CMK (cell line): ENCODE results near the gene H2BK1.

ENCODE experiments used
- DNase-seq: peaks from one replicate; pipeline ENCODE4 v3.0.0-alpha.2; 2010; ENCODE audit warnings: low read depth

Gene H2BK1

GRCh38 chr7:151202836-151203235 is 7.5 kb downstream of the H2BK1 start:
- no peak for DNase-seq

GRCh38 chr7:151201751-151202150 is 8.5 kb downstream of the H2BK1 start:
- no peak for DNase-seq

DNA sequence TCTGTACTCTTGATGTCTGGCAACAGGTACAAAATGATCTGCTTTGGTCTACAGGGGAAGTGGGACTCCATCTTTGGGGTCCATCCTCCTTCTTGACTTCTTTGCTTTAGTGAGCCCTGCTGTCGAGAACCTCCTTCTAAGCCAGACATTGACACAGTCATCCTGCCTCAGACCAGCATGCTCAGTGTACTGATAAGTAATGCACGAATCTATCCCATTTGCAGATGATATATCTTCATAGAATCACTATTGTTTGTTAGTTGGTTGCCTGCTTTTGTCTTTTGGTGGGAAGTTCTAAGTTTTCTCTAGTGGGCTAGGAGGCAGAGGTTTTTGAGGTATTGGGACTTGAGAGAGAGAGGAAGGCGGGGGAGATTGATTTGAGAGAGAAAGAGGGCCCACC is 8.9 kb downstream of the H2BK1 start:
- no peak for DNase-seq

DNA sequence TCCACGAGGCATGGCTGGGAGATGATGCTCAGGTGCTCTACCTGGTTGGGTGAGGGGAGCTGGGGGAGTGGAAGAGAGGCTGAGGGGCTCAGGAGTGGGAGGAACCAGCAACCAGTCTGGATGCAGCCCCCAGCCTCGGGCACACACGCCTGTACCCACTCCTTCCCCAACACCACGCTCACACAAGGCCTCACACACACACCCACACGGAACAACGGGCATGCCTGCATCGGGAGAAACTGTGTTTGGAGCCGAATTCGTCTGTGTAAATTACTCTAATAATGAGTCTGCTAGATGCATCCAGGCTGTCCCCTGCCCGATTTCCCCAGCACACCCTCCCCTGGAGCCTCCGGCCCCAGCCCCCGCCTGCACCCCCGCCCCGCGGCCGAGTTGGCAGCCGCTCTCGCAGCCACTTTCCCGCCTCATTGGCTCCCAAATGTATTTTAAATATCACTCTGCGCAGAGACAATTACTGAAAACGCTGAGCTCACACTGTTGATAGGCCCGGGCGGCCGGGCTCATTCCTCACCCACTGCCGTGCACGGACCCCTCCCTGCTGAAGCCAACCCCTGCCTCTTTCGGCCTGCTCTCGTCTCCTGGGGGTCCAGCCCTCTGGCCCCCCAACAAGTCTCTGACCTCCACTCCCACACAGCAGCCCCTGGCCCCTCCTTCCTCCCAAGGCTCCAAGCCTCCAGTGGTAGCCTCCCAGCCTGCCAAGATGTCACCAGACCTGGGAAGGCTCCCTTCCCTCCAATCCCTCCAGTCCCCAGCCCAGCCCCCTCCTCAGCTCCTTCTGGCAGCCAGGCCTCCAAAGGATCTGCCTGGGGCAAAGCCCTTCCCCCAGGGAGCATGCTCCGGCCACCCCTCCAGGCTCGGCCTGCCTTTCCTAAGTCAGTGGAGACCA is 11.1 kb downstream of the H2BK1 start:
- no peak for DNase-seq

GRCh38 chr7:151197932-151198331 is 12.4 kb downstream of the H2BK1 start:
- DNase-seq, result no peak

- no peak for DNase-seq
These were observed 14.5 kb downstream of the H2BK1 start for GRCh38 chr7:151195616-151196450.

GRCh38 chr7:151194188-151194587 is 16.1 kb downstream of the H2BK1 start:
- DNase-seq, result no peak

- no peak for DNase-seq
These were observed 16.9 kb downstream of the H2BK1 start for GRCh38 chr7:151193203-151193978.

DNA sequence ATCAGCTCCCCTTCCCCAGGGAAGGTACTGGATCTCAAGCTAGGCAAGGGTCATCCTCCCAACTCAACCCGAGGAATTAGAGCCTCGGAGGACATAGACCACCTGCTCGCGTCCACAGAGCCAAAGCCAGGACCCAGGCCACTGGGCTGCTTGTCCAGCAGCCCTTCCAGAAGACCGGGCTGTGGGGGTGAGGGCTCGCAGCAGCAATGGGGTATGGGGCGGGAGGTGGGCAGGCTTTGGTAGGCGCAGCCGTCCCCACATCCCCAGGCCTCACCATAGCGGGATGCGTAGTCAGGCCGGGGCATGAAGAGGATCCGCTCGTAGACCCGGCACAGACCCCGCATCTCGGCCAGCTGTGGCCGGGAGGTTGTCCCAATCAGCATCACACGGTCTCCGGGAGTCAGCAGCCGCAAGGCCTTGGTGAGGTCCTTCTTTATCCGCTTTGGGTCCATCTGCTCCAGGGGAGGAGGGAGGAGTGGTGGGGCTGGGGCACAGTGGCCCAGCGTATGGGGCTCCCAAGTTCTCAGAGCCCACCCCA is 18.2 kb downstream of the H2BK1 start:
- no peak for DNase-seq

DNA sequence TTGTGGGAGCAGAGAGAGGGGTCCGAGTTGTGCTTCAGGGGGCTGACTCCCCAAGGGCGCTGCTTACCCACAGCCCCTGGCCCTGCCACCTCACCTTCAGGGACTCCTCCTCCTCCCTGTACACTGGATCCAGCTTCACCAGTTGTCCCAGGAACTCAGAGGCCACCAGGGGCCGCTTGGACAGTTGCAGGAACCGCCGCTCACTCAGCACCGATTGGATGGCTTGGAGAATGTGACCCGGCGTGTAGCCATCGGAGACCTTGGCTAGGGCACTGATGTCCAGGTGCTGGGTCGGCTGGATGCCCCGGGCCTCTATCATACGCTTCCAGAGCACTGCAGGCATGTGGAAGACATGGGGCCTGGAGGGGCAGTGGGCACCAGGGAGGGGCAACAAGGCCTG is 18.7 kb downstream of the H2BK1 start:
- DNase-seq, result no peak

DNA sequence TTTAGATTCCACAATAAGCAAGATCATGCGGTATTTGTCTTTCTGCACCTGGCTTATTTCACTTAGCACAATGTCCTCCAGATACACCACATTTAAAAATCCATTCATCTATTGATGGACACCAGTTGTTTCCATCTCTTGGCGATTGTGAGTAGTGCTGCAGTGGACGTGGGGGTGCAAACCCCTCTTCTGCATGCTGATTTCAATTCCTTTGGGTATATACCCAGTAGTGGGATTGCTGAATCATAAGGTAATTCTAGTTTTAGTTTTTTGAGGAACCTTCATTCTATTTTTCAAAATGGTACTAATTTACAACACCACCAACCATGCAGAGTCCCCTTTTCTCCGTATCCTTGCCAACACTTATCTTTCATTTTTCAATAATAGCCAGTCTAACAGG is 21.2 kb downstream of the H2BK1 start:
- no peak for DNase-seq

DNA sequence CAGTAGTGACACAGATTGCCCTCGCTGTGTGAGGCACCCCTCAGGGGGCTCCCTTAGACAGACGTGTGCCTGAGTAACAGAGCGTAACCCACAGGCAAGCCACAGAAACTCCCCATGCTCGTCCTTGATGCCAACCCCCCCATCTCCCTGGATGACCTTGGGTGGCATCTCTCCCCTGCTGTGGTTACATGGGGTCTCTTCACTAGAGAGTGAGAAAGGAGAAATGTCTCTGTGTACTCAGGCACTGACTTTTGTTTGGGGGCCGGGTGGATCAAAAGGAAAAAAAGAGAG is 22.1 kb downstream of the H2BK1 start:
- DNase-seq, result no peak

GRCh38 chr7:151187409-151188251 is 22.7 kb downstream of the H2BK1 start:
- DNase-seq, result no peak

DNA sequence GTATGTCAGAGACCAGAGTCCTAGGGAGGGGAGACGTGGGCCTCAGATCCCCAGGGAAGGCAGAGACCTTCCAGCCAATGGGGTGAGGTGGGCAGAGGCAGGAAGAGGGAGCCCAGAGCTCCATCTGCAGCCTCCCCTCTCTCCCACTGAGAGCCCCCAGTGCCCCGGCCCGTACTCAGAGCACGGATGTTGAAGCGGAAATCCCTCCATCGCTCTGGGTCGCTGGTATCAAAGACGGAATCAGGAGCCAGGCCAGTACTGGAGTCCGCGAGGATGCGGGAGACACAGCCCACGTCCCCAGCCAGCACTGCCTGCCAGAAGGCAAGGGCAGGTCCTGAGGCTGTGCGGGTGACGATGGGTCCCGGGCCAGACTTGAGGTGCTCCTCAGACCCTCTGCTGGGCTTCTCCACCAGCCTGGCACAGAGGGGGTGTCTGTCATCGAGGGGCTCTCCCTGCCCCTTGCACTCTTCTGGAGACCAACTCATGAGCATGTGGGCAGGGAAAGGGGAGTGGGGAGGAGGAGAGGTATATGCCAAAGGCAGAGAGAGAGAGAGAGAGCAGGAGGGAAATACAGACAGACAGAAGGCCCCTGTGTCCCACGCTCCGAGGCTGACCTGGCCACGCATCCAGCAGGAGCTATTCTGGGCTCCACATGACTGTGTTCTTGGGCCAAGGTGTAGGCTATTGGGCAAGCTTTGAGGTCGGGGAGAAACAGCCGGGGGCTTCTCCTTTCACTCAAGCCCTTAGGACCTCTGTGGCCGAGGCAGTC is 23.5 kb downstream of the H2BK1 start, which contains the start of gene ASB10:
ASB10 (minus strand) TSS at position 611 of the 769 bp plus-strand sequence; CDS start at position 491, 120 bp downstream.
- DNase-seq, result no peak

GRCh38 chr7:151185762-151186639 is 24.3 kb downstream of the H2BK1 start:
- DNase-seq, result no peak

DNA sequence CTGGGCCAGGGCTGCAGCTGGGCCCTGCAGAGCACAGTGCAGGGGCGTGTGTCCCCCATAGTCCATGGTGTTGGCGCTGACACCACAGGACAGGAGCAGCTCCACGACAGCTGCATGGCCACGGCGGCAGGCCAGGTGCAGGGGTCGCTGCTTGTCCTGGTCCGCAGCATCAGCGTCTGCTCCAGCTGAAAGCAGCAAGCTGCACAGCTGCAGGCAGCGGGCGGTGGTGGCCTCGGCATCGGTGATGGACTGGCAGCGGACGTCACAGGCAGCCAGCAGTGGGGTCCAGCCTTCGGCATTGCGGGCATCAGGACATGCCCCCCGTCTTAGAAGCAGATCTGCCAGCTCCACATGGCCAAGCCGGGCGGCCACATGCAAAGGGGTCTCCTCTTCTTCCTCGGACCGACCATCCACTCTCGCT is 29.3 kb downstream of the H2BK1 start:
- DNase-seq, result no peak

- DNase-seq, result no peak
These were observed 30.3 kb downstream of the H2BK1 start for GRCh38 chr7:151179946-151180345.

GRCh38 chr7:151179287-151179860 is 30.9 kb downstream of the H2BK1 start:
- DNase-seq, result no peak

DNA sequence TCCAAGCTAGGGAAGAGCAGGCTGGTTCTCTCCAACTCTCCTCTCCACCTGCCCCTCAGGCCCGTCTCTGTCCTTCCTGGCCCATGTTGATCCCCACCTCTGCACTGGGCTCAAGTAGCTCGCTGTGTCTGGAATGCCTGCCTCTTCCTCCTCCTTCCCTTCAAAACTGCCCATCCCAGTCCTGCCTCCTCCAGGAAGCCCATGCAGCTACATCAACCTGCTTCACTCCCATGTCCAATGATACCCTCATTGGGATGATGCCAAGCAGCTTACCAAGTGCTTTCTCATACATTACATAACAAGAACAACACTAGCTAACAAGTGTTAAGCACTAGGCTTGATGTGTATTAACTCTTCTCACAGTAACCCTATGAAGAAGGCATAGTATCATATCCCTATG is 31.5 kb downstream of the H2BK1 start:
- DNase-seq, result no peak
